Bronchial epithelial cell (primary cell): ENCODE results near the gene RNF128. TPM values are rescaled to one million over a fixed set of nuclear protein-coding genes. Genes with fewer than 3 reads are reported as not detected.

ENCODE experiments used
- DNase-seq: peaks from one replicate; pipeline ENCODE4 v3.0.0-alpha.2; 2010; ENCODE audit warnings: low read depth
- FAIRE-seq: peaks from 2 replicates; lab custom pipeline; 2011; peaks lifted over from hg19 to GRCh38; lab: Jason Lieb, UNC
- H3K27me3 ChIP-seq: 2 replicates; pipeline ENCODE4 v1.5.1; 2011; ENCODE audit warnings: low read length; ENCODE audit not compliant: control insufficient read depth, insufficient read depth
- H3K36me3 ChIP-seq: 2 replicates; pipeline ENCODE4 v1.5.1; 2011; ENCODE audit warnings: low read length; ENCODE audit not compliant: control insufficient read depth, insufficient read depth
- H3K4me3 ChIP-seq: 2 replicates; pipeline ENCODE4 v1.5.1; 2011; ENCODE audit warnings: mild to moderate bottlenecking, low read depth, low read length, control low read depth
- CTCF ChIP-seq: IDR thresholded peaks from 2 replicates; pipeline ENCODE4 v1.5.1; 2011; ENCODE audit warnings: mild to moderate bottlenecking, moderate library complexity, low read length, control low read depth, inconsistent platforms; ENCODE audit not compliant: insufficient read depth, severe bottlenecking
- total RNA-seq: library from RNA; depleted of rRNA; stranded (reverse); fragments of >200 nt; gene quantifications from 2 replicates; pipeline ENCODE4 v1.2.1, GENCODE V29; 2014

Gene RNF128, protein sequence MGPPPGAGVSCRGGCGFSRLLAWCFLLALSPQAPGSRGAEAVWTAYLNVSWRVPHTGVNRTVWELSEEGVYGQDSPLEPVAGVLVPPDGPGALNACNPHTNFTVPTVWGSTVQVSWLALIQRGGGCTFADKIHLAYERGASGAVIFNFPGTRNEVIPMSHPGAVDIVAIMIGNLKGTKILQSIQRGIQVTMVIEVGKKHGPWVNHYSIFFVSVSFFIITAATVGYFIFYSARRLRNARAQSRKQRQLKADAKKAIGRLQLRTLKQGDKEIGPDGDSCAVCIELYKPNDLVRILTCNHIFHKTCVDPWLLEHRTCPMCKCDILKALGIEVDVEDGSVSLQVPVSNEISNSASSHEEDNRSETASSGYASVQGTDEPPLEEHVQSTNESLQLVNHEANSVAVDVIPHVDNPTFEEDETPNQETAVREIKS
- 21.0 and 32.1 TPM in 2 replicates for total RNA-seq

DNA sequence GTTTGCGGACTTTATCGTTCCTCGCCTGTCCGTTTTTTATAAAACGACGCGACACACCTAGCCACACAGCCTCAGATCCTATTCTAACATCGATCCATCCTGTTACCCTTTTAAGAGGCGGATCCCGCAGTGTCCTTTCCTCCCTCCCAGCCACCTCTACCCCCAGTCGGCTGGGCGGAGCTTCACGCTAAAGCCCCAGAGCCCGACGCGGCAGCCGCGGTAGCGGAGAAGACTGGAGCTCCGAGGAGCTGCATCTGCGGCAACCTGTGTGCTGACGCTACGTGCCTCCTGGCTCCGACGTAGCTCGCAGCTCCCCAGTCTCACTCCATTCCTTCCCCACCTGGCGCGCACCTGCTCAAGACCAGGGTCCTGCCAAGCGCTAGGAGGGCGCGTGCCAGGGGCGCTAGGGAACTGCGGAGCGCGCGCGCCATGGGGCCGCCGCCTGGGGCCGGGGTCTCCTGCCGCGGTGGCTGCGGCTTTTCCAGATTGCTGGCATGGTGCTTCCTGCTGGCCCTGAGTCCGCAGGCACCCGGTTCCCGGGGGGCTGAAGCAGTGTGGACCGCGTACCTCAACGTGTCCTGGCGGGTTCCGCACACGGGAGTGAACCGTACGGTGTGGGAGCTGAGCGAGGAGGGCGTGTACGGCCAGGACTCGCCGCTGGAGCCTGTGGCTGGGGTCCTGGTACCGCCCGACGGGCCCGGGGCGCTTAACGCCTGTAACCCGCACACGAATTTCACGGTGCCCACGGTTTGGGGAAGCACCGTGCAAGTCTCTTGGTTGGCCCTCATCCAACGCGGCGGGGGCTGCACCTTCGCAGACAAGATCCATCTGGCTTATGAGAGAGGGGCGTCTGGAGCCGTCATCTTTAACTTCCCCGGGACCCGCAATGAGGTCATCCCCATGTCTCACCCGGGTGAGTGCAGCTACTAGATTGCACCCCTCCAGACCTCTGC, at the start of gene RNF128:
Gene RNF128, plus strand, starts transcription at position 217 of the 953 bp plus-strand sequence. Its CDS starts 213 bp downstream, at position 430.
- DNase-seq (peak; percentile 65), FAIRE-seq (no peak)
- Histone ChIP-seq H3K4me3 (peak within 1 kb of the TSS; percentile 76), H3K36me3 (no peaks in the 10 kb centered on the region), H3K27me3 (no peaks in the 10 kb centered on the region)
- no peak for TF ChIP-seq CTCF

- Histone ChIP-seq H3K27me3 (no peaks in the 10 kb centered on the region), H3K4me3 (no peak overlapping the region), H3K36me3 (no peaks in the 10 kb centered on the region)
- no peak for TF ChIP-seq CTCF
- DNase-seq (no peak), FAIRE-seq (no peak)
These were observed 45.8 kb upstream of the RNF128 start for GRCh38 chrX:106680716-106681115.

DNA sequence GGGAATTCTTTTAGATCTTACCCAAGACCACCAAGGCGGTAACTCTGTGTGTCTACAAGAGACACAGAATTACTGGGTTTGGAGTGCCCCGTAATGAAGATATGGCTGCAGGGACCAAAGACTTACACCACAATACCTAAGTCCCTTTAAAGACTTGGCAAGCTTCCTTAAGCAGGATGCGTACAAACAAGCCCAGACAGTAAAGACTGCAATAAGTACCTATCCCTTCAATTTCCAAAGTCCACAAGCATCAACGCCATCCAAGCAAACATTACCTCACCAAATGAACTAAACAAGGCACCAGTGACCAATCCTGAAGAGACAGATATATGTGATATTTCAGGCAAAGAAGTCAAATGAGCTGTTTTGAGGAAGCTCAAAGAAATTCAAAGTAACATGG, 42.3 kb upstream of the RNF128 start:
- Histone ChIP-seq H3K27me3 (no peaks in the 10 kb centered on the region), H3K36me3 (no peaks in the 10 kb centered on the region), H3K4me3 (no peak overlapping the region)
- FAIRE-seq (no peak), DNase-seq (peak; percentile 85)
- TF ChIP-seq CTCF: no peak

DNA sequence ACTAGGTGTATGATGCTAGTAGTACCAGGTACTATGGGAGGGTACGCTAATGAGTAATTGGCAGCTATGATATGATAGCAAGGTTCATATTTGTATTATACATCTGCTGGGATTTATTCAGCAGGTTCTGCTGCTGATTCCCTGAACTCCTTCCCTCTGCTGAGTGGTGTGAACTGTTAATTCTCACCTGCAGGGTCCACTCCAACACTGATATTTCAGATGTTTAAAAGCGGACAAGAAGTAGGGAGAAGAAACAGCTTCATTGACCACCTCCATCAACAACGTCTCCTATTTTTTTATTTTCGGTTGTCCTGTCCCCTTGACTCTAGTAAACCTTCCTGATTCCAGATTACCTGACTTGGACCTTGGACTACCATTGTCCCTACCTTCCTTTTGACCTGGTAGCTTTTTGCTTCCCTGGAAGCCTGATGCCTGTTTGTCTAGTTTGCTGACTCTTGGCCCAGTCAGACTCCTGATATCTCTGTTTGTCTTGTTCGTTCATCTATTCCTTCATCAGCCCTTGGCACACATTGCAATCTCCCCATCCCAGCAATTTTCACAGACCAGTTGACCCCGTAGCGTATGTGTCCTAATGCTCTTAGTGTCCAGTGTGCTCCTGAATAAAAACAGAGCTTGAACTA, 34.0 kb upstream of the RNF128 start:
- DNase-seq: no peak
- no peaks in the 10 kb centered on the region for H3K27me3 ChIP-seq
- FAIRE-seq: no peak
- no peaks in the 10 kb centered on the region for H3K36me3 ChIP-seq
- no peak overlapping the region for H3K4me3 ChIP-seq
- TF ChIP-seq CTCF: no peak

GRCh38 chrX:106696502-106696901, 30.0 kb upstream of the RNF128 start:
- Histone ChIP-seq H3K27me3 (no peaks in the 10 kb centered on the region), H3K36me3 (no peaks in the 10 kb centered on the region), H3K4me3 (no peak overlapping the region)
- TF ChIP-seq CTCF: no peak
- FAIRE-seq: no peak
- DNase-seq: no peak
